AG10803 (cell line): ENCODE data around the gene AVPR2.

ENCODE experiments used
- DNase-seq: peaks from one replicate; pipeline ENCODE4 v3.0.0; 2010; ENCODE audit warnings: low read depth
- H3K4me3 ChIP-seq: 2 replicates; pipeline ENCODE4 v1.5.1; 2011; ENCODE audit warnings: mild to moderate bottlenecking, low read length, control low read depth
- TF ChIP-seq, protein P1 (sequence below): conservative IDR thresholded peaks from 2 replicates; pipeline ENCODE4 v1.5.1; 2011; ENCODE audit warnings: mild to moderate bottlenecking, low read length, control low read depth, inconsistent platforms

Gene AVPR2

DNA sequence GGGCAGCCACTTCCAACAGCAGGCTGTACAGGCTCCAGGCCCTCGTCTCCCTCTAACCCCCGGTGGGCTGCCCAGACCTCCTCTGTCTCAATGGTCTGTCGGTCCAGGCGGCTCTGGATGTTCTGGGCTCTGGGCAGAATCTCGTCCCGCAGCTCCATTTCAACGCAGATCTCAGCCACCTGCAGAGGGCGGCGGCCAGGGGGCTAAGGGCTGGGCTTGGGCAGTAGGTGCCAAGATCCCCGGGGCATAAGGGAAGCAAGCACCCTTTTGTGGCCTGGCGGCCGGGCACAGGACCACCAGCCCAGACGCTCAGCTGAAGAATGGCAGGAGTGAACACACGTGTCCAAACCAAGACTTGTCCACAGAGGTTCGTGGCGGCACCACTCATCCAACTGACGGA lies 9.2 kb downstream of the AVPR2 start:
- TF ChIP-seq, protein P1, sequence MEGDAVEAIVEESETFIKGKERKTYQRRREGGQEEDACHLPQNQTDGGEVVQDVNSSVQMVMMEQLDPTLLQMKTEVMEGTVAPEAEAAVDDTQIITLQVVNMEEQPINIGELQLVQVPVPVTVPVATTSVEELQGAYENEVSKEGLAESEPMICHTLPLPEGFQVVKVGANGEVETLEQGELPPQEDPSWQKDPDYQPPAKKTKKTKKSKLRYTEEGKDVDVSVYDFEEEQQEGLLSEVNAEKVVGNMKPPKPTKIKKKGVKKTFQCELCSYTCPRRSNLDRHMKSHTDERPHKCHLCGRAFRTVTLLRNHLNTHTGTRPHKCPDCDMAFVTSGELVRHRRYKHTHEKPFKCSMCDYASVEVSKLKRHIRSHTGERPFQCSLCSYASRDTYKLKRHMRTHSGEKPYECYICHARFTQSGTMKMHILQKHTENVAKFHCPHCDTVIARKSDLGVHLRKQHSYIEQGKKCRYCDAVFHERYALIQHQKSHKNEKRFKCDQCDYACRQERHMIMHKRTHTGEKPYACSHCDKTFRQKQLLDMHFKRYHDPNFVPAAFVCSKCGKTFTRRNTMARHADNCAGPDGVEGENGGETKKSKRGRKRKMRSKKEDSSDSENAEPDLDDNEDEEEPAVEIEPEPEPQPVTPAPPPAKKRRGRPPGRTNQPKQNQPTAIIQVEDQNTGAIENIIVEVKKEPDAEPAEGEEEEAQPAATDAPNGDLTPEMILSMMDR = no peak
- DNase-seq = no peak
- H3K4me3 ChIP-seq = no peak overlapping the region

DNA sequence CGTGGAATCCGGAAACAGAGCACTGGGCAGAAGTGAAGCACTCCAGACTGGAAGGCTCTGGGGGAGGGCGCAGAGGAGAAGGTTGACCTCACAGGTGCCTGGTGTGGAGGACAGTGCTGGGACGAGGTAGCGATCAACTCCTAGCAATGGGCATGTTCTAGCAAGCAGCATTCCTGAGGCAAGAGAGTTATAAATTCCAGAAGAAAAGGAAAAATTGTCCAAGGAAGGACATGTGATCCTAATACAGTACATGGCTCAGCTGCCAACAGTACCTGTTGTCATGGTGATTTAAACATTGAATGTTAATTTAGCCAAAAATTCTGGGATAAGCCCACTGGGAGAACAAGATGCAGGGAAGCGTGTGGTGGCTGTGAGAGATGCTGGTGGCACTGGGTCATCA lies 13.4 kb downstream of the AVPR2 start:
- DNase-seq = no peak
- TF ChIP-seq, protein P1 = no peak
- H3K4me3 ChIP-seq = no peak overlapping the region

DNA sequence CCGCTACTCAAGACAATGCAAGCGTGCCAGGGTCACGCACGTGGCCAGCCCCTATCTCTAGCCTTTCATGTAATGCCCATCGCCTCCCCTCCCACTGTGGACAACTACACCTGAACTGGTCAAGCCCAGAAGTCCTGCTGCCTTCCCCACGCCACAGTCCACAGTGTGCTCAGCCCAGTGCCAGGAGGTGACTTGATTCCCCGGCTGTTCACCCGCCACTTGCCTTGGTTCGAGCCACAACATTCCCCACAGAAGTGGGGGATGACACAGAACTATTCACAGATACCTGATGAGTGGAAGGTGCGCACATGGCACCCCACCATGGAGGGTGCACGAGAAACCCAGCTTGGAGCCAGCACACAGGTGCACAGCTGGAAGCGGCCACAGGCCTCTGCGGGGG lies 14.8 kb downstream of the AVPR2 start:
- TF ChIP-seq, protein P1 = no peak
- no peak overlapping the region for H3K4me3 ChIP-seq
- no peak for DNase-seq

DNA sequence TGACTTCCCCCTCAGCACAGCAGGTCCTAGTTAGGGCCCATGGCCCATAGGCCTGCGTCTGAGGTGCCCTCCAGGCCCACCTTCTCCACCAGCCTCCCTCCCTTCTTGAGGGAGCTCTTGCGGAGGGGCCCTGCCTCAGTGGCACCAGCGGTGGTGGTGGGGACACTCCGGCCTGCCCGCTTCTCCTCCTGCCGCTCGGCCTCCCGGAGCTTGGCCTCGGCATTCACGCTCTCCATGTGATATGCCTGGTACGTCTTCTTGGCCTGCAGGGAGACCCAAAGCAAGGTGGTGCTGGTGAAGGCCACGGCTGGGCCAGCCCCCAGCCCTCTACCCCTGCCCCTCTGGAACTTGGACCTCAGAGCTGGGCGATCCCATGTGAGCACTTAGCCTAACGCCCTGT lies 16.1 kb downstream of the AVPR2 start:
- TF ChIP-seq, protein P1 = no peak
- H3K4me3 ChIP-seq = no peak overlapping the region
- DNase-seq = no peak

DNA sequence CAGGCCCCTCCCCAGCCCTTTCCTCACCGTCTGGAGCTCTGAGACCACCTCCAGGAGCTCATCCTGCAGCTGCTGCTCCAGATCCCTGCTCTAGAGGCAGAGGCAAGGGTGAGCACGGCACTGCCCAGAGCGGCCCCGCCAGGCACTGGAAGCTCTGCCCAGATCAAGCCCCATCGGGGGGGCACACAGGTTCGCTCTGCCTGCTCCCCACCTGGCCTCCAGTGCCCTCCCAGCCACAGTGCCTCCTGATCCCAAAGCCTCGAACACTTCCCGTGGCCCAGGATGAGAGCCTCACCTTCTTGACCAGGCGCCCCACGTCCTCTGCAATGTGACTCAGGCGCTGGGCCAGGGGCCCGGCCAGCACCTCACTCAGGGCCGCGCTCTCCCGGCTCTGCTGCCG lies 16.6 kb downstream of the AVPR2 start:
- TF ChIP-seq, protein P1 = no peak
- DNase-seq = no peak
- H3K4me3 ChIP-seq = no peak overlapping the region

DNA sequence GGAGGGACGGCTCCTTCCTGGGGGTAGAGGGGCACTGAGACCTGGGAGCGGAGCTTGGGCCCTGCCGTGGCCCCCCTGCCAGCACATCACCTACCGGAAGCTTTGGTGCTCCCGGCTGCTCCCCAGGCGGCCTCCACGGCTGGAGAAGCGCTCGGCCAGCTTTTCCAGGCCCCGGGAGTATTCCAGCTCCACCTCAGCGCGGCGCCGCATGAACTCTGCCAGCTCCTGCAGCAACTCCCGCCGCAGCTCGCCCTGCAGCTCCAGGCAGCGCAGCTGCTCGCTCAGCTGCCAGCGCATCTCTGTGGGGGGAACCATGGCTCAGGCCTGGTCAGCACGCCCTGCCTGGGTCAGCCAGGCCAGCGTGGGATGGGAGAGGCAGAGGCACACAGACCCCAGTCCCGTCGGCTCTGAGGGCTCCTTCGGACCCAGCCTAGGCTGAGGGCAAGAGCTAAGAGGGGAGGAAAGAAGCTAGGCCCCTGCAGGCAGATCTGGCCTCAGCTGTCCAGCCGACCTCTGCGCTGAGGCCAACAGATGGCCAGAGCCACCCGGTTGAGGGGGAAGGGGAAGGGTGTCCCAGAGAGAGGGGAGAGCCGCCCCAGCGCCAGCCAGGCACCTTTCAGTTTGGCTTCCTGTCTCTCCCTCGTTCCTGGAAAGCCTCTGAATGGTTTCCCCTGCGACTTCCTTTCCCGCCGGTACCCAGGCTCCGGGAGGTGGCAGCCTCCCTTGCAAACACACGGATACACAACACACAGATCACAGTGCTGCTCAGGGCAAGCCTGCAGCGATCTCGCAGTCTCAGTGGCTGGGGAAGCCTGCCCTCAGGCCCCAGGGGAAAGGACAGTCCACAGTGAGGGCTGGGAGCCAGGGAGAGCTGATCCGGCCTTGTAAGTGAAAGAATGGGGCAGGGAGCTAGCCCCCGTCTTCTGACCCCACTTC lies 17.3 kb downstream of the AVPR2 start:
- no peak for DNase-seq
- no peak overlapping the region for H3K4me3 ChIP-seq
- TF ChIP-seq, protein P1 = no peak
